Stimulated activated CD4-positive, alpha-beta T cell treated with anti-CD3 and anti-CD28 coated beads, Interleukin-12 subunit alpha, Interleukin-12 subunit beta, amount 100 ng/mL, for 4 hours (primary cell): Measurements from ENCODE around the gene KAZN.

Source experiments
- DNase-seq: peaks from one replicate; pipeline ENCODE4 v3.0.0-alpha.2; 2020

The KAZN gene

DNA sequence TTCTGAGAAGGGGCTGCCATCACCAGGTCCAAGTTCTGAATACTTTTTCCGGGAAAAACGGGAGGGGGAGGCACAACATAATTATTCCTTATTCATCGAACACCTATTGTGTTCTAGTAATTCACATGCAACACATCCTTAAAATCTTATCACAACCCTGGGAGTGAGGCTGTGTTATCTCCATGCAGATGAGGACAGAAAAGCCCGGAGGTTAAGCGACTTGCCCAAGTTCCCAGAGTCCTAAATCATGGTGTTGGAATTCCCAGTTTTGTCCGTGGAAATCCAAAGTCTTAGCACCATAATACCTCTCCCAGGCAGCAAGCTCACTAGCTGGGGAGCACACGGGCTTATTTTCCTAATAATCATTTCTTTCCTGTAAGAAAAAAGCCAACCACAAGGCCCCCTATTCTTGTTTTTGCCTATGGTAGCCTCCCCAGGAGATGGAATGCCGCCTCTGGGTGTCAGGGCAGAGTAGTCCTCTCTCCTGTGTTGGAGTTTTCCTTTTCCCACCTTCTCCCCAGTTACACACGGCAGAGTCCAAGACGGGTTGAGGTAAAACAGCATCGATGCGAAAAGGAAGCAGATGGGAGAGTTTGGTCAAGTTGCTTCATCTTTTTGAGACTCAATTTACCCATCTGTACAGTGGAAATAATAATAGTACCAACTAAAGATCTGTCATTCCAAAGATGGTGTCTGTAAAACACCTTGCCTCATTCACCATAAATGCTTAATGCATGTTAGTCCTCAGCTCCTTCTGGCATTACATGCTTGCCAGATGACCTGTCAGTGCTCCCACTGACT, 327.1 kb downstream of the KAZN start:
- DNase-seq = no peak

DNA sequence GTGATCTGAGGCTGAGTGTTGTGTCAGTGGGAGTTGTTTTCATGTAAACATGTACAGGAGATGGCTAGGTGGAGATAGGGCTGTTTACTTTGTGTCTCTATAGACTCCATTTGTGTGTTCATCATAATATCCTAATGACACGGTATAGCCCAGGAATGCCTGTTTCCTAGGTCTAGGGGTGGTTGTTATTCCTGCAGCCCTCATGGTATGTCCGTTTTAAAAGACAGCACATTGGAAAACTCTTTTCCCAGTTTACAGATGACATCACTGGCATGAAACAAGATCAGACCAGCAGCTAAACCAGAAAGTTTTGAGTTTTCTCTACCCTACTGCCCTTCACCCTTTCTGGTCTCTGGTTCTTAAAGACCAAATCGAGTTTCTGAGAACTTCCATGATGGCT, 327.7 kb downstream of the KAZN start:
- no peak for DNase-seq

DNA sequence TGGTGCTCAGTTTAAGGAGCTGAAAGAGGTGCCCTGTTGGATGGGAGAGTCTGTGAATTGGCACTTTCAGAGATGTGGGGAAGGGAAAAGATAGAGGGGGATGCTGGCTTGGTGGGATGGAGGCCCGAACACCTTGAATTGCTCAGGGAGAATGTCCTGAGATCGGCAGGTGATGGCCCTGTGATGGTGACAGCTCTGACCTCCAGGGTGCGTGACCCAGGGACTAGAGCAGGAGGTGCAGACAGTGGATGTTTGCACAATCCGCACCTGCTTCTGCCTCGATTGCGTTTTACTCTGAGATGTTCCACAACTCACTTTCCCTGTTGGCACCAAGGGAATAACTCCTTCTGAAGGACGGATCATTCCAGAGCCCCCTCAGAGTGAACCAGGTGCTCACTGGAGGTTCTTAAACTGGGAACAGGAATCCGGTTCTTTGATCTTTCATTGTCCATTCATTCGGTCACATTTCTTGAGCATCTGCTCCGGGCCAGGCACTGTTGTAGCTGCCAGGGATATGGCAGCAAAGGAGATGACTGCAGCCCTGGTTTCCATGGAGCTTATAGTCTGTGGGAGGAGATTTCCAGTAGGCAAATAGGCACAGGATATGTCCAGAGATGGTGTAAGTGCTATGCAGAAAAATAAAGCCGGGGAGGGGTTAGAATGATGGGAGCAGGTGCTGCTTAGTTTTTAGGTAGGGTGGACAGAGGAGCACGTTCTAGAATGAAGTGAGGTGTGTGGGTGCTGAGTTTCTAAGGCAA, 328.5 kb downstream of the KAZN start:
- no peak for DNase-seq

DNA sequence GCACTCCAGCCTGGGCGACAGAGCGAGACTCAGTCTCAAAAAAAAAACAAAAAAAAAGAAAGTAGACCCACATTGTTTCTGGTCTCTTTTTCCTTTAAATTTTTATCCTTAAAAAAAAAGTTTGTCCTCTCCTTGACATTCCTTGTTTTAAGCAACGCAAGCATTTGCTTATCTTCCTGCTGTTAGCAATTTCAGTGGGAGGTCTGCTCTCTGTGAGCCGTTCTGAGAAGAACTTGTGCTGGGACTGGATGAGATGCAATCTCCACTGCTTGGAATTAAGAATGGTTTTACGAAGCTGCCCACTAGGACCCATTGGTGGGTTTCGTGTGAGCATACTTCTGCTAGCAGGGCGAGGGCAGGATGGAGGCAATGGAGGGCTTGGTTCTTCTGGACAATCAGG, 329.9 kb downstream of the KAZN start:
- DNase-seq = no peak

DNA sequence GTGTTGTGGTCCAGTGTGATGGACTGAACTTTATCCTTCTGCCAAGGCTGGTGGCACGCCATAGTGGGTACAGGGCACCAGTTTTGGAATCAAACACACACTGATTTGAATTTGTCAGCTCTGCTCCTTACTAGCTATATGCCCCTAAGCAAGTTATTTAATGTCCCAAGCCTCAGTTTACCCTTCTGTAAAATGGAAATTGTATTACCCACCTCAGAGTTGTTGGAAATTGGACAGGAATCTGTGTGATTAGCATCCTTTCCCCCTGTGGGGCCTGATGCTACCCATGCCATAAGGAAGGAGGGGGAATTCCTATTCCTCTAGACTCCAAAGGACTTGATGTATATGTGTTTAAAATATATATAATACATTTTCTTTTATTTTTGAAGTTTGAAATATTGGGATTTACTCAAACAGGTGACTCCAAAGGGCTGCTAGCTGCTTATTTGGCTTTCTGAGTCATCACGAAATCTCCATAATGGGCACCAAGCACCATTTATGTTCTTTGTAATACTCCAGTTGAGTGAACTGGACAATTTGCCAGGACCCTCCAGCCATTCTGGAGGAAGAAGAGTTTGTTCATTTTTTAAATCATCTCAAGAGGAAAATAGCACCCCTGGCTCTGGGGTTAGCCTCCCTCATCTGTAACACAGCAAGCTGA, 330.5 kb downstream of the KAZN start:
- no peak for DNase-seq

DNA sequence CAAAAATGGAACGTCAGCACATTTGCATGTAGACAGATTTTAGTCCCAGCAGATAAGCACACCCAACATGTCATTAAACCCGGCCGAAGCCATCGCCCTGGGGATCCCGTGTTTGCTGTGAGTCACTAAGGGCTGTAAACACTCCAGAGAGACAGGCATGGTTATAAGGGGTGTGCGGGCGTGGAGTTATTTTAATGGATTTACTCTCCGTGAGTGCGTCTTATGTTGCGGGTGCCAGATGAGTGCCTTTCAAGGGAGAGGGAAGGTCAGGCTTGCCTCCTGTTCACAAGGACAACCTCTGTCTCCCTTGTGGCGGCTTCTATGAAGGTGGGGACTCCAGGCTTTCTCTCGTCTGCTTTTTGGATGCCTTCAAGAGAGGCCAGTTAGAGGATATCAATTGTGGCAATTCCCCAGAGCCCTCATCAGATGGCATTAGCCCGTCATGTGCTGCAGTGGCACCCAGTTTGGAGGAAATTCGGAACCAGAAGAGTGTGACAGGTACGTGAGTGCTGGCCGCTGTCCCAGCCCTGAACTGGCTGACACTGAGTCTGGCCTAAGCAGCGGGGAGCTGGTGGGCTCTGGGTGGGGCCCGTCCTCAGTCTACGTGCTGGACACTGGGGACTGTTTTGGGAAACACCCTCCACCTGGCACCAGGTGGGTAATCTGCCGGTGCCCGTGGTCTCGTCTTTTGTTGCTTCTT, 331.2 kb downstream of the KAZN start:
- DNase-seq = no peak

DNA sequence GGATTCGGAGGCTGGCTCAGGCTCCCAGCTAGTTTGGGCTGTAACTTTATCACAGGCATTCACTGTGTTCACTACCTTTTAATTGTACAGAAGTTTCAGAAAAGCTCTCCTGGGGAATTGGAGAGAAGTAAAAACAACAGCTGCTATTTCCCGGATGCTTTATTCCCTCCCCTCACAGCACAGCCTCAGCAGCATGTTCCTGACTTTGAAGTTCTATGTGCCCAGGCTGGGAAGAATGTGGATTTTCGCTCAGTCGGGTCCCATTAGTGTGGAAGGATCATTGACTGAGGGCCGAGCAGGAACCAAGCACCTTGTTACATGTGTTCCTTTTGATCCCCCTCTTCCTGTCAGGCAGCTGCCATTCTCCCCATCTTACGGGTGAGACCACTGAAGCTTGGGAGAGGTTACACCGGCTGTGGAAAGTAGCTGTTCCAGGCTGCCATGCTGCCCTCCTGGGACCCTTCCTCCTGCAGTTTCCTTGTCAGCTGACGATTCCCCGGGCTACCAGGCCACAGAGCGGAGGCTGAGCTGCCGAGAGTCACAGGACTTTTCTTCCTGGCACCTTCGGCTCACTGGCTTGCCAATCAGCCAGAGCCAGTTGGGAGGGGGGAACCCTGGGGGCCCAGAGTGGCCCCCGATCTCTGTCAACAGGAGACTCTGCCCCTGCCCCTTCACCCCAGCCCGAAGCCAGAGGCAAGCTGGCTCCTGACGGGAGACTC, 331.9 kb downstream of the KAZN start:
- DNase-seq = no peak

DNA sequence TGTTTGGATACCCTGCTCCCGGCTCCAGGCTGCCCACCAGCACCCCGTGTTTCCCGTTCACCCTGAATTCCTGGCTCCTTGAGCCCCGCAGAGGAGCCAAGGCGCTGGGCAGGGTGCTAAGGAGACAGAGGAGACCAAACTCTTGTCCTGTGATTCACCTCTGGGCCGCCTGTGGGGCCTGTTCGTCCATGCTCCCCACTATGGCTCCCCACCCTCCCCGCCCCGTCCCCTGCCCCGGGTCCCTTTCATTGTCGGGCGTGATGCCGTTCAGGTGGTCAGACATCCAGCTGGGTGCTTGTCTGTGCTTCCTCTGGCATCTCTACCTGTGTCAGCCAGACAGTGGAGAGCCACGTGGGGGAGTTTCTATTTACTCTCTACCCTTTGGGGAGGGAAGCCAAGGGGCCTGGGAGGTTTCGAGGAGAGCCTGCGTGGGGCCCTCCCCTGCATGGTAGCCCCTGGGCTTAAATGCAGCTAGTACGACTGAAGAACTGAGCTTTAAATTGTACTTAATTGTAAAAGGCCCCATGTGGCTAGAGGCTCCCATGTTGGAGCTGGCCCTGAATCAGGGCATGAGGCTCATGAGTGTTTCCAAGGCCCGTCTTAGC, 333.7 kb downstream of the KAZN start:
- no peak for DNase-seq

DNA sequence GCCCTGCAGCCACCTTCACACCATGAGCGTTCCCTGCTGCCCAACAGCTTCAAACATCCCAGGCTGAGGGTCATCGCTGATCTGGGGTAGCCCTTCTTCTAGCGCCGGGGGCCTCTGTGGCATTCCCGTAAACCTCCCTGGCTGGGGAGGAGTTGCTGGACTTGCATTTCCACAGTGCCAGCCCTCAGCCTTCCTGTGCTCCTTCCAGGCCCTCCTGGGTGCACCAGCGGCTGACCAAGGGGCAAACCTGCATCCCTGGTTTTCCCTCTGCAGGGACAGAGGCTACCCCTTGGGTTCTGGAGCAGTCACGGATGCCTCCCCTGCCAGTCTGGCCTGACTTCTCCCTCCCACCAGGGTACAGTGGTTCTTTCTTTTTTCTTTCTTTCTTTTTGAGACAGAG, 336.4 kb downstream of the KAZN start:
- DNase-seq = no peak

DNA sequence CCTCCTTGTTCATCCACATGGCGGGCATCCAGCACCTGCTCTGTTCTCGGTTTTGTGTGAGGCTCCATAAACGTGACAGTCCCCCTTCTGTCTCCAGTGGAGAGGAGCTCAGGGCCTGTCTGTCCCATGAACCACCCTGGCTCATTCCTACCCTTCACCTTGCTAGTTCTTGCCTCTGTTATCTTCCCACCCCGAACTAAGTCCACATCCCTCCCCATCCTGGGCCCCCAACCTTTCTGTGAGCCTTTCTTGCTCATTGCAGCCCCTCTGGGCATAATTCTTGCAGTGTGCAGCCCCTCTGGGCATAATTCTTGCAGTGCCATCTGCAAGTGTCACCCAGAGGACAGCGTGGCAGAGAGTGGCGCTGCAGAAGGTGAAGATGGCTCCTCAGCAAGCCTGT, 338.3 kb downstream of the KAZN start:
- no peak for DNase-seq

DNA sequence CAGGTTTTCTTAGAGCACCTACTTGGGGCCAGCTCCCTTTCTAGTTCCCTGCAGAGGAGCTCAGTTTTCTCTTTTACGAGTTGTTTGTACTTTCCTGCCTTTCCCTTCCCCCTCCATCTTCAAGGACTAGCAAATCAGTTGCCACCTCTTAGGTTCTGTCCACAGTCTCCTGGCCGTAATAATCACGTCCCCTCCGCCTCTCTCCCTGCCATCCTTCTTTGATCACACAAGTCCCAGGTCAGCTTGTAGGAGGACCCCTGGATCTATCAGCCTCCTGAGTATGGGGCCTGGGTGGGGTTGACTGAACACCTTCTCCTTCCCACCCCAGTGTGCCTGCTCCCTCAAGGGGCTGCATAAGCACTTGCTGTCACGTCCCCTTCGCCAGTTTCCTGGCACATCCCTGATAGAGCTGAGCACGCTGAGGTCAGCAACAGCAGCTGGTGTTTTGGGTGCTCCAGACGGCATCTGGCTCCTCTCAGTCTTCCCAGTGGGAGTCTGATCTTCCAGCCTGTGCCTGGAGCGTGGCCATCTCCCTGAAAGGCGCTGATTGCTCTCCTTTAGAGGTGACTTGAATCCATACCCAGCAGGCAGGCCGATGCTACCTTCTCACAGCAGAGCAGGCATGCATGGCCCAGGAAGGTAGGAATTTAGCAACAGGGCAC, 338.9 kb downstream of the KAZN start:
- no peak for DNase-seq

DNA sequence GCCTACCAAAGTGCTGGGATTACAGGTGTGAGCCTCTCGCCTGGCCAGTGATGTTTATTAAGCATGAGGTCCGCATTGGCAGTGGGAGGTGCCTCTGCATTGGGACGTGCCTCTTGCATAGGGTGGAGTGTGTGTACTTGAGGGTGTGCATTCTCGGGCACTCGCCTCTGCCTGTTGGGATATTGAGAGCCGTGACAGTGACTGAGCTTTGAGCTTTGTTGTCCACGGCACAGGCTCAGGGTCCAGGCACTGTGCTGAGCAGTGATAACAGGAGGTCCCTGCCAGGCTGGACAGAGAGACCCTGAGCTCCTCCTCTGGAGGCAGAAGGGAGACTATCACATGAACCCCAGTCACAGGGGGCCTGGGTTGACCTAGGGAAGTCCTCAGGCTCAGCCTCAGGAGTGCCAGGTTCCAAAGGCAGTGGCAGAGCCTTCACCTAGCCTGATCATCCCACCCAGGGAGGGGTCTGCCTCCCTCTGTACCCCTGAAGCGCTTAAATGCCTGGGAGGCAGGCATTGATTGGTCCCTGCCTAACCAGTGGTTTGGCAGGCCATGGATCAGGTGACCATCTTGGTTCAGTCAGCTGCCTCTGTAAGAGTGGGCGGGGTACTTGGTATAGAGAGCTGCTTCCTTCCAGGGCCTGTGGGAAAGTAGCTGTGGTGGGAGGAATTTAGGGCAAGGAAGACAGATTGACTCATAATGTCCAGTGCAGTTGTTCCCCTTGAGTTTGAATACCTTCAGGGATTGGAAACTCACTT, 341.2 kb downstream of the KAZN start:
- DNase-seq = no peak

DNA sequence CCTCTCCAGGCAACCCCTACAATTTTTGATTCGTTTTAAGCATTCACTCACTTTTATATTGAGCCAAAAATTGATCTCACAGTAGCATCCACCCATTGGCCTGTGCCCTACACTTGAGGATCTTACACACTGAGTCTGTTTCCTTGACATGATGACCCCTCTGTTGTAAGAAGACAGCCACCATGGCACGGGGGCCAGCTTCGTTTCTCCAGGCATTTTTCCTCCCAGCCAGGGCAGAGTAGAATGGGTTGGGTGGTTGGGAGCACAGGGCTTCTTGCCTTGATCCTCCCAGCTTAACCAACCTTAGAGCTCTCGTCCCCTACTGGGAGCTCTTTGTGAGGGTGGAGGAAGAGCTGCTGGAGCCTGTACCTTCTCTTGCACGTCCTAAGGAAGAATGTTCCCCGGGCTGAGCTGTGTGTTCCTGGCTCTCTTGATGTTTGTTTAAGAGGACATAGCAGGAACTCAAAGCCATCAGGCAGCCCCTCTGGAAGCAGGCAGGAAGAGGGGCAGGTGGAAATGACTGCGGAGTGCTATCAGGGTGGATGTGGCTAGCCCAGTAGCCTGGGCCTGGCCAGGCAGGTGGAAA, 341.9 kb downstream of the KAZN start:
- no peak for DNase-seq

DNA sequence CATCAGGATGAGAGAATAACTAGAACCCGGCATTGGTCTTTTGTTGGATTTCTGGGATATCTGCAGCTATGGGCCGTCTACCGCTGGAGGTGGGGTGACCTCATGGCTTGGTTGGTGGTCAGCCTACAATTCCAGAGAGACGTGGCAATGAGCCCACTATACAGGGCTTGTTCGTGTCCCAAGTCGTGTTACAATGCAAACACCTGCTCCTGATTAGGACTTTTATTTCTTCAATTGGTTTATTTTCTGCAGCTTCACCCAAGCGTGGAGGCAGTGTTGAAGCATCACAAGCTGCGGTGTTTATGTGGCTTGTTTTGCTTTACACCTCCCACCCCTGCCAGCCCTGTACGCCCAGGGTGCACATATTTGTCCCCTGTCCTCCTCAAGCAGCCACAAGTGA, 343.4 kb downstream of the KAZN start:
- DNase-seq = no peak

DNA sequence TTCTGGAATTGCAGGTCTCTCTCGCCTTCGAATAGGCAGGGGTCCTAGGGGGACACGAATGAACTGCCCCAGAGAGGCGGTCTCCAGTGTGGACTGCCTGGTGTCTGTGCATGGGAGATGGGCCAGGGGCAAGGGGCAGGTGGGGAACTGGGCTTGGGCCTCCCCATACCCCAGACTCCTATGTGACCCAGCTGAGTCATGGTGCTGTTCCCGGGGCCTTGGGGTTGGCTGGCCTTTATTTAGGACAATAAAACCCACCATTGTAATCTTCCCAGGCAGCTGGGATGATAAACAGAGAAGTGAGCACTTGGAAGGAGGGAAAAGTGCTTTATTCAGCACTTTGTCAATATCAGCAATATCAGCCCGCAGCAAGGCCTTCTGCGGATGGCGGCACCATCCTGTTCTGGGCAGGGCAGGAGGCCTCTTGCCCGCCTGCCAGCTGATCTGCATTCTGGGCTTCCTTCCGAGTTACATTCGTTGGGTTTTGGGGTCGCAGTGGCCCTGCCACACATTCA, 346.0 kb downstream of the KAZN start:
- no peak for DNase-seq

DNA sequence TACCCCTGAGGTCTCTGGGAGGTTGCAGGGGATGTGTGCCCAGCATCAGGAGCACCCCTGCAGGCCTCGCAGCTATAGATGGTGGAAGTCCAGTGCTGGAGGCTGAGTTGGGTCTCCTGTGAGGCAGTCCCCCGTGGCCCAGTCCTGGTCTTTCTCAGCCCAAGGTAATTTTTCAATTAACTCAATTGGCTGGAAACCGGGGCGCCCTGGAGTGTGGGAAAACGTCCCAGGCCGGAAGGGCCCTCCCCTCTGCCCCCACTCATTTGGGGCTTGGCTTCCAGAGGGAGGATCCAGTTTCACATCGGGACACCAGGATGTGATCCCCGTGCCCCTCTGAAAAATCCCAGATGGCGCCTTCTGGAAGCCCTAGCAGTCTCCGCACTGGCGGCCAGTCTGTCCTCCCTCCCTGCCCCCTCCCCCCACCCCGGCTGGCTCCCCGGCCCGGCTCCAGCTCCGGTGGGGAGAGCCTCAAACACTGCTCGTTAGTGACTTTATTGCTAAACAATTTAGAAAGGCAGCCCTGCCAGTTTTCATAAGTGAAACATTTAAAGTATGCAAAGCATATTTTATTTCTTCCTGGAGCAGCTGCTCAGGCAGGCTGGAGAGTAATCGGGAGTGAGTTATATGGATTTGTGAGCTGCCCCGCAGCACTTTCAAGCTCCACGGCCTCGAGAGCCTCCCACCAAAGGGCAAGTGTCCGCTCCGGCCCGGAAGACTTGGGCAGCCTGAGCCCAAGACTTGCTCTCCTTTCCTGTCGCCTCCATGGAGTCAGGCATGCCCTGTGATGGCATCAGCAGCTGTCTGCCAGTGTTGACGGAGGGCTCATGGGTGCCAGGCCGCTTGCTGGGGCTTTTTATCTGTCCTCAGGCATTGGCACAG, 346.9 kb downstream of the KAZN start:
- DNase-seq = no peak

DNA sequence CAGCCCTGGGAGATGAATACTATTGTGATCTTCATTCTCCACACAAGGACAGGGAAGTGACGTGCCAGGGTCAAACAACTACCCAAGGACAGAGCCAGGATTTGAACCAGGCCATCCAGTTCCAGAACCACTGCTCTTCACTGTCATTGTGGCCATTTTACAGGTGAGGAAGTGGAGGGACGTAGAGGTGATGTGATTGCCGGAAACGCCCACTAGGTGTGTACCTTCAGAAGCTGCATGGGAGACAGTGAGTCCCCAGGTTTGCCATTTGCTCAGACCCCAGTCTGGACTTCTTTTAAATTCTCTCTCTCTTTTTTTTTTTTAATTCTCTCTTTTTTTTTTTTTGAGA, 347.5 kb downstream of the KAZN start:
- no peak for DNase-seq

DNA sequence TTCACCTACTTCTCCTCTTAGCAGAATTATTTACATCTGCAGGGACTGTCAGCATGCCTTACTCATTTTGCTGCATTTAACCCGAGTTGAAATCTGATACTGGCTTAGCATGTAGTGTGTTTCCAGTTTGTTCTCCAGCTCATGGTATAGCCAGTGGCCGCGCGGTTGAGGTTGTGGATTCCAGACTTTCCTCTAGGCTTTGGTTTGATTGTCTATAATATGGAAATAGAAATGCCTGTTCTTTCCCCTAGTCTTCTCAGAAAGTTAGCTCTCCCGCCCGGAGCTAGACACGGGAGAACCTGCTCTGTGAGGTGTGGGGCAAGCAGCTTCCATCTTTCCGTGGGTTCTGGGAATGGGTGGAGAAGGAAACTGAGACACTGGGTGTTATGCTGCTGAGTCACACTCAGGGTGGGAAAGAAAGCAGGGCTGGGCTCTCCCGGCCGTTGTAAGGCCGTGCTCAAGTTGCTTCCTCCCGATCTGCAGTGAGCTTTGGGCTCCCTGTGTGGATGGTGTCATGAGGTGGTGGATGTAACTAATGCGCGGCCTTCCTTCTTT, 348.3 kb downstream of the KAZN start:
- DNase-seq = no peak

DNA sequence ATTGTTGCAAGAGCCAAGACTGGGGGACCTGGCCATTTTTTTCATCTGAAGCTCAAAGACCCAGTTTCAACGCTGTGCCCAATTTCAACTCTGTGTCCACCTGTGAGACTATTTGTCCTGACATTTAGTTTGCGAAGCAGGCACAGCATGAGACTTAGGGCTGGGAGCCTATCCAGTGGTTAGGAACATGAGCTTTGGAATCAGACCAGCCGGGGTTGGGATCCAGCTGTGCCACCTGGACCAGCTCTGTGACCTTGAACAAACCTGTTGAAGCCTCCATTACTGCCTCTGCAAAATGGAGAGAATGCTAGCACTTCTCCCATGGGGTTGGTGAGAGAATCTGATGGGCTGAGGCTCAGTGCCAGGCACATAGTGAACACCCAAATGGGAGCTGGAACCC, 348.9 kb downstream of the KAZN start:
- no peak for DNase-seq
